ENCODE measurements around the gene TRPM4.
"Not testable (repeated sequence)": the region's sequence is repeated elsewhere in the genome, so short reads cannot be mapped to it uniquely, and the experiment has no call there.

TRPM4 gene

DNA sequence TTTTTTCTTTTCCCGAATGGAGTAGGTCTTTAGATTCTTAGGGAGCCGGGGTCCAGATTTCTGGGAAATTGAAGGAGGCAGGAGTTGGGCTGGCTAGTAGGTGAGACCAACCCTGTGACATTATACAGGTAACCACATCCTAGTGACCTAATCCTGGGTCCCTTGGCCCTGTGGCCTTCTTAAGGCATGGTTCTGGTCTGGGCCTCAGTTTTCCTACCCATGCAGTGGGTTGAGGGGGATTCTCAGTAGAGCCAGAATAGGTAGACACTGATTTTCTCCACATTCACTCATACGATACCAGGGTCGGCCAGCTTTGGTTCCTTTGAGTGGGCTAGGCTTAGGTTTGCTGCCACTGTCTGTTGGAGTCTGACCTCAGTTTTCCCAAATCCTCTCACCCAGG, 31.0 kb upstream of the TRPM4 start:
- H3K4me1 ChIP-seq: peaks cover 21% of the 10 kb centered on the region
- H4K20me1 ChIP-seq: 0 out of 2 replicates have a peak, but pooled peaks cover 6% of the 10 kb centered on the region
- H3K9me3 ChIP-seq: peaks cover 12% of the 10 kb centered on the region
- no peak overlapping the region for H3K4me2 ChIP-seq
- H3K9ac ChIP-seq: no peak overlapping the region
- H3K4me3 ChIP-seq: no peak overlapping the region
- H3K27ac ChIP-seq: no peak overlapping the region
- peaks cover 15% of the 10 kb centered on the region for H3K36me3 ChIP-seq
- TF ChIP-seq Cebpa-rat (IDR thresholded peaks at IDR 0.05): no peak
- H3K27me3 ChIP-seq: peaks cover 12% of the 10 kb centered on the region

GRCh38 chr19:49127225-49127624, 30.4 kb upstream of the TRPM4 start:
- H3K9ac ChIP-seq, H3K4me3 ChIP-seq, H3K27me3 ChIP-seq, H4K20me1 ChIP-seq, H3K27ac ChIP-seq: not testable (repeated sequence)
- peak overlapping the region; percentile 77 for H3K4me2 ChIP-seq
- H3K9me3 ChIP-seq: peaks cover 12% of the 10 kb centered on the region
- peaks cover 21% of the 10 kb centered on the region for H3K4me1 ChIP-seq
- H3K36me3 ChIP-seq: peaks cover 15% of the 10 kb centered on the region

DNA sequence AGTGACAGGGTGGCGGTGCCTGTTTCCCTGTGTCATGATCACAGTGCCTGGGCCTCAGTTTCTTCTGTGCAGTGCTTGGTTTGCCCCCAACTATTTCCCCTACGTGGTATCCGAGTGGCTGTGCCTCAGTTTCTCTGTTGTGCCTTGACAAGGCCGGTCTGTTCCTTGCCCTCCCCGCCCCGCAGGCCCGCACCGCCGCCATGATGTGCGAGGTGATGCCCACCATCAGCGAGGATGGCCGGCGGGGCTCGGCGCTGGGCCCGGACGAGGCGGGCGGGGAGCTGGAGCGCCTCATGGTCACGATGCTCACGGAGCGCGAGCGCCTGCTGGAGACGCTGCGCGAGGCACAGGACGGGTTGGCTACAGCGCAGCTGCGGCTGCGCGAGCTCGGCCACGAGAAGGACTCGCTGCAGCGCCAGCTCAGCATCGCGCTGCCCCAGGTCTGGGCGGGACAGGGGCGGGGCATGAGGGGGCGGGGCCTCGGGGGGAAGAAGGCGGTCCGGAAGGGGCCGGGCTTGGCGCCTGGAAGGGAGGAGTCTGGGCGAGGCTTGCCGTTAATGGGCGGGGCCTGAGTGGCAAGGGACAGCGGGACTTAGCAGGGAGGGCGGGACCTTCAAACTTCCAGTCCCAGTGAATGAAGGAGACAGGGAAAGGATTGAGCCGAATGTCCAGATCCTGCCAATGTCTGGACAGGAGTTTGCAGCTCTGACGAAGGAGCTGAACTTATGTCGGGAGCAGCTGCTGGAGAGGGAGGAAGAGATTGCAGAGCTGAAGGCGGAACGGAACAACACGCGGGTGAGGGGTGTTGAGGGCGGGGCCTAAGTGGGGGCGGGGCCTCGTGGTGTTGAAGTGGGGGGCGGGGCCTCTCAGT, 29.7 kb upstream of the TRPM4 start:
- H3K9me3 ChIP-seq: peaks cover 12% of the 10 kb centered on the region
- peaks cover 21% of the 10 kb centered on the region for H3K36me3 ChIP-seq
- H3K4me3 ChIP-seq: peak overlapping the region; percentile 62
- H3K4me2 ChIP-seq: peak overlapping the region; percentile 85
- H4K20me1 ChIP-seq: no peaks in the 10 kb centered on the region
- no peak for TF ChIP-seq Cebpa-rat (IDR thresholded peaks at IDR 0.05)
- no peaks in the 10 kb centered on the region for H3K27me3 ChIP-seq
- H3K4me1 ChIP-seq: peaks cover 21% of the 10 kb centered on the region
- H3K27ac ChIP-seq: 0 out of 2 replicates have a peak overlapping the region, but pooled peaks have one; percentile 44
- H3K9ac ChIP-seq: peak overlapping the region; percentile 53; the same call in 1 of the 2 replicates

GRCh38 chr19:49128545-49129237, 28.9 kb upstream of the TRPM4 start:
- H3K27me3 ChIP-seq: no peaks in the 10 kb centered on the region; the same call in 1 of the 2 replicates
- H3K36me3 ChIP-seq: peaks cover 27% of the 10 kb centered on the region
- H3K4me2 ChIP-seq: peak overlapping the region; percentile 85
- no peak overlapping the region; the same call in 1 of the 2 replicates for H3K9ac ChIP-seq
- TF ChIP-seq Cebpa-rat (IDR thresholded peaks at IDR 0.05): no peak
- peaks cover 21% of the 10 kb centered on the region for H3K4me1 ChIP-seq
- H3K27ac ChIP-seq: peak overlapping the region; percentile 41; the same call in 1 of the 2 replicates
- H3K4me3 ChIP-seq: peak overlapping the region; percentile 62
- peaks cover 12% of the 10 kb centered on the region for H3K9me3 ChIP-seq
- no peaks in the 10 kb centered on the region for H4K20me1 ChIP-seq

- no peaks in the 10 kb centered on the region; the same call in 1 of the 2 replicates for H3K27me3 ChIP-seq
- H3K4me3 ChIP-seq: peak overlapping the region; percentile 62
- H3K4me1 ChIP-seq: peaks cover 21% of the 10 kb centered on the region
- peaks cover 12% of the 10 kb centered on the region for H3K9me3 ChIP-seq
- TF ChIP-seq Cebpa-rat (IDR thresholded peaks at IDR 0.05): no peak
- H3K9ac ChIP-seq: no peak overlapping the region
- no peak overlapping the region for H3K27ac ChIP-seq
- peaks cover 32% of the 10 kb centered on the region for H3K36me3 ChIP-seq
- no peaks in the 10 kb centered on the region for H4K20me1 ChIP-seq
- peak overlapping the region; percentile 85 for H3K4me2 ChIP-seq
Observed at GRCh38 chr19:49129238-49129583, 28.4 kb upstream of the TRPM4 start.

- peaks cover 21% of the 10 kb centered on the region for H3K4me1 ChIP-seq
- H3K36me3 ChIP-seq: peaks cover 43% of the 10 kb centered on the region
- peaks cover 12% of the 10 kb centered on the region for H3K9me3 ChIP-seq
- no peaks in the 10 kb centered on the region for H4K20me1 ChIP-seq
- H3K27me3 ChIP-seq: no peaks in the 10 kb centered on the region; the same call in 1 of the 2 replicates
- no peak overlapping the region for H3K4me3 ChIP-seq
- TF ChIP-seq Cebpa-rat (IDR thresholded peaks at IDR 0.05): no peak
- H3K9ac ChIP-seq: no peak overlapping the region
- no peak overlapping the region for H3K4me2 ChIP-seq
- no peak overlapping the region for H3K27ac ChIP-seq
Observed at GRCh38 chr19:49130325-49130724, 27.3 kb upstream of the TRPM4 start.

GRCh38 chr19:49132974-49133609, 24.5 kb upstream of the TRPM4 start:
- Histone ChIP-seq H3K4me2 (peak overlapping the region; percentile 12; the same call in 1 of the 2 replicates), H3K9ac (no peak overlapping the region), H3K27me3 (no peaks in the 10 kb centered on the region; the same call in 1 of the 2 replicates), H3K27ac (no peak overlapping the region), H3K4me1 (peaks cover 15% of the 10 kb centered on the region), H4K20me1 (no peaks in the 10 kb centered on the region), H3K9me3 (peaks cover 12% of the 10 kb centered on the region), H3K36me3 (peaks cover 67% of the 10 kb centered on the region), H3K4me3 (no peak overlapping the region)
- no peak for TF ChIP-seq Cebpa-rat (IDR thresholded peaks at IDR 0.05)

DNA sequence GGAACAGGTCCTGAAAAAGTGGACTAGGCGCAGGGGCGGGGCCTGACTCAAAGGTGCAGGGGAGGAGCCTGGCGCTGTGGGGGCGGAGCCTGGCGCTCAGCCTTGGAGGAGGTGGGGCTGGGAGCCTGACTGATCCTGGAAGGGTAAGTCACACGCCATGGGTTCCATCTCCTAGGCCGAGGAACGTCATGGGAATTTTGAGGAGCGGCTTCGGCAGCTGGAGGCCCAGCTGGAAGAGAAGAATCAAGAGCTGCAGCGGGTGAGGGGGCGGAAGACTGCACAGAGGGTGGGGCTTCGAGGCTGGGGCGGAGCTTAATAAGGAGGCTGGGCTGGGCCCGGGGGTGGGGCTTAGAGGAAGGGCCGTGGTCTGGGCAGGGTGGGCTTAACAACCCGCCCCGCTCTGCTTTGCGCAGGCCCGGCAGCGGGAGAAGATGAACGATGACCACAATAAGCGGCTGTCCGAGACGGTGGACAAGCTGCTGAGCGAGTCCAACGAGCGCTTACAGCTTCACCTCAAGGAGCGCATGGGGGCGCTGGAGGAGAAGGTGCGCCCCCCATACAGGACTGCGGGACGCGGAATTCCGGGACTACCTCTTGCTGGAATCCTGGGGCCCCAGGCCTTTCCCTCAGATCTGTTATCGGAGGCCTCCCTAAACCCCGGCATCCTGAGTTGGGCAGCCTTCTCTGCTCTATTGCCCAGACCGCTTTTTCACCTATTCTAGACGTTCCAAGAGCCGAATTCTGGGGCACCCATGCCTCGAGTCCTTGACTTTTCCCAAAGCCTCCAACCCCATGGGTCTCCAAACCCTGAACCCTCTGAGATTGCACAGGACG, 23.8 kb upstream of the TRPM4 start:
- Histone ChIP-seq H3K9me3 (peaks cover 12% of the 10 kb centered on the region), H3K36me3 (peaks cover 67% of the 10 kb centered on the region), H4K20me1 (no peaks in the 10 kb centered on the region), H3K4me3 (no peak overlapping the region), H3K27ac (no peak overlapping the region), H3K4me2 (peak overlapping the region; percentile 12; the same call in 1 of the 2 replicates), H3K27me3 (no peaks in the 10 kb centered on the region; the same call in 1 of the 2 replicates), H3K9ac (no peak overlapping the region), H3K4me1 (peaks cover 11% of the 10 kb centered on the region)
- TF ChIP-seq Cebpa-rat (IDR thresholded peaks at IDR 0.05): no peak

DNA sequence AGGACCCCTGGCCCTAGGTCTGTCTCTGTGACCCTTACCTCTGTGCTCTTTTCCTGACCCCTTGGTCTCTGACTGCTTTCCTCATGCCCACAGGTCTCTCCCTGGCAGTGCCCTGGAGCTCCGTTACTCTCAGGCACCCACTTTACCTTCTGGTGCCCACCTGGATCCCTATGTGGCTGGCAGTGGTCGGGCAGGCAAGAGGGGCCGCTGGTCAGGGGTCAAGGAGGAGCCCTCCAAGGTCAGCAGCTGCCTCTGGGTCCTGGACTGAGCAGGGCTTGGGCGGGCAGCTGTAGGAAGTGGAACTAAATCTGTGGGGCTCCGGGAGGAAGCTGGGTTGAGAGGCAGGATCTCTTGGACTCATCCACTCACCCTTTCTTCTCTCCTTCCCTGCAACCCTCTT, 21.9 kb upstream of the TRPM4 start:
- H3K4me3 ChIP-seq: no peak overlapping the region
- no peak overlapping the region for H3K27ac ChIP-seq
- H3K27me3 ChIP-seq: no peaks in the 10 kb centered on the region; the same call in 1 of the 2 replicates
- H3K4me2 ChIP-seq: no peak overlapping the region
- H4K20me1 ChIP-seq: no peaks in the 10 kb centered on the region
- no peak for TF ChIP-seq Cebpa-rat (IDR thresholded peaks at IDR 0.05)
- peaks cover under 1% of the 10 kb centered on the region; the same call in 1 of the 2 replicates for H3K9me3 ChIP-seq
- H3K9ac ChIP-seq: no peak overlapping the region
- peaks cover 55% of the 10 kb centered on the region for H3K36me3 ChIP-seq
- H3K4me1 ChIP-seq: peaks cover 16% of the 10 kb centered on the region

Measured in BLaER1 (cell line).